Activated CD4-positive, alpha-beta T cell treated with anti-CD3 and anti-CD28 coated beads, Interleukin-2, amount 50 U/mL, for 4 hours (primary cell): Measurements from ENCODE around the gene UBAC2.
"Not testable (repeated sequence)": the region's sequence is repeated elsewhere in the genome, so short reads cannot be mapped to it uniquely, and the experiment has no call there.

Experiments
- DNase-seq, 2 experiments: peaks; one replicate each; pipeline ENCODE4 v3.0.0-alpha.2; 2020

Gene UBAC2

GRCh38 chr13:99404005-99404755, 203.5 kb downstream of the UBAC2 start:
- no peak for DNase-seq

- no peak for DNase-seq
Measured at GRCh38 chr13:99405966-99406365, 205.3 kb downstream of the UBAC2 start.

DNA sequence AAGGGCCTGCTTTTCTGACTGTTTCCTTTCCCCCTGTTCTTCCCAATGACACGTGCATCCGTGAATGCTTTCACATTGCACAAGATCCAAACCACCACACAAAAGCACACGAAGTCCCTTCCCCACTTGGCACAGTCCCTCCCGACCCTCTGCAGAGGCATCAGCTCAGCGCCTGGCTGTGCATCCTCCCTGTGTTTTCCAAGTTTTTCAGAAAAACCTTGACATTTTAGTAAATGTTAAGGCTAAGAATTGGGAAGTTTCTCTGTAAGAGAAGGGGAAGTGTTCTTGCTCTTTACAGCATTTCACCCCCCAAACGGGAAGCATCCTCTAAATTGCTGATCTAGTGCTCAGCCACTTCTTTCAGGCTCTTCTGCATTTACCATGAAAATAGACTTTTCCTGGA, 206.1 kb downstream of the UBAC2 start:
- no peak for DNase-seq

GRCh38 chr13:99407906-99408702, 207.4 kb downstream of the UBAC2 start:
- DNase-seq, result no peak

- no peak for DNase-seq
Measured at GRCh38 chr13:99408703-99409000, 208.0 kb downstream of the UBAC2 start.

GRCh38 chr13:99409461-99410083, 208.9 kb downstream of the UBAC2 start:
- not testable (repeated sequence) for DNase-seq

- not testable (repeated sequence) for DNase-seq
Measured at GRCh38 chr13:99410646-99411475, 210.2 kb downstream of the UBAC2 start.

- DNase-seq, result no peak
Measured at GRCh38 chr13:99412856-99413255, 212.2 kb downstream of the UBAC2 start.

- no peak for DNase-seq
Measured at GRCh38 chr13:99414048-99414995, 213.7 kb downstream of the UBAC2 start.

- DNase-seq, result no peak
Measured at GRCh38 chr13:99415014-99415650, 214.5 kb downstream of the UBAC2 start.

- peak in 1 of 2 experiments; percentile 32 for DNase-seq
Measured at GRCh38 chr13:99415851-99416331, 215.2 kb downstream of the UBAC2 start.

DNA sequence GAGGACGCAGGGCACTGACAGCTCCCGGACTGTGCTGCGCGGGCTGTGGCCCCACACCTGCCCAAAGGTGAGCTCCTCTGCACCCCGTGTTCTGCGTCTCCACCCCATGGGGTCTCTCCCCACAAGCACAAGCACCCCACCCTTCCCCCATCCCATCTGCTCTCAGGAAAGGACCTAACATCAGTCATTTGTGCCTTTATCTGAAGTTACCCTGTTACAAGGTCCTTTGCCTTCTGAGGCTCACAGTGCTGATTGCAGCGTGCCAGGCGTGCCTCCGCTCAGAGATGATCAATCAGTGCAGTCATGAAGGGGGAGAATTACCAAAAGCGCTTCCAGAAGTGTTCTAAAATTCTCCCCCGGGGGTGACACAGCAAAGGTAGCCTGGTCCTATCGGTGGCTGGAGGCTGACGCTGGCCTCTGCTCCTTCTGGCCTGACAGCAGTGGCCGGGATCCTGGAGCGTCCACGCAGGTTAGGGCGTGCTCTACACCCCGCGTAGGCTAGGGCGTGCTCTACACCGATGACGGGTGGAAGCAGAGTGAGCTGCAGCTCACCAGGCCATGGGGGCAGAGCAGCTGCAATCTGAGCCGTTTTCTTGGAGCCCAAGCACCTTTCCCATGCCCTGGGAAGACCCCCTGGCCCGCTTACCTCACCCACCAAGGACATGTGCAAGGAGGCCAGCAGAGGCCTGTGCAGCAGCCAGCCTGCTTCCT, 215.9 kb downstream of the UBAC2 start:
- DNase-seq, result no peak

GRCh38 chr13:99417201-99418102, 216.8 kb downstream of the UBAC2 start:
- DNase-seq, result no peak

GRCh38 chr13:99418103-99418842, 217.6 kb downstream of the UBAC2 start:
- DNase-seq, result no peak

DNA sequence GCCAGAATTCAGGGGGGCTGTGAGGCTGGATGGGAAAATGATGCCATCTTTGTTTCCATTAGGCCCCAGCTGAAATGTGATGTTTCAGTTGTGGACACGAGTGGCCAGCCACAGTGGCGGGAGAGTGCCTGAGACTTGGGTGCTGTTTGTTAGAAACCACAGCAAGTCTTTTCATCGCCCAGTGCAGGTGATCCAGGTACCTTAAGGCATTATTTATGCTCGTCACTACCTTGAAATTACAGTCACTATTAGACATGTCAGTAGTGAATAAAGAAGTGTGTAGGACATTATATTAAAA, 218.1 kb downstream of the UBAC2 start:
- DNase-seq, result no peak

- no peak for DNase-seq
Measured at GRCh38 chr13:99419591-99420243, 219.1 kb downstream of the UBAC2 start.

DNA sequence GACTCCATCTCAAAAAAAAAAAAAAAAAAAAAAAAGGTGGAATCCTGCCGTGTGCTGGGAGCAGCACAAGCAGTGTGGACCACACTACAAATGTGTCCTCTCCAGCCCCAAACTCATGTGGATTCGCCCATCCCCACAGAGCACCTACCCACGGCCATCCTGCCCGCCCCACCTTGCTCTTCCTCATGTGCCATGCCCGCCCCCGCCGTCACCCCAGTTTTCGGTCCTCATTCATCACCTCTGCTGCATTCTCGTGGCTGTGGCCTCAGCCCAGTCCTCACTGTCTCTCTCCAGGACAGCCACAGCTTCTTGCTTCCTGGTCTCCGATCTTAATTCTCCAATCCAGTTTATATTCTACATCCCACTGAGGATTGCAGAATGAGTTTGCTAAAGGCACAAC, 220.6 kb downstream of the UBAC2 start:
- DNase-seq, result no peak
